Hepatocyte (in vitro differentiated cells): ENCODE results near the gene ALDH1A1. TPM values are rescaled to one million over a fixed set of nuclear protein-coding genes. Genes with fewer than 3 reads are reported as not detected.

Source experiments
- DNase-seq: peaks from one replicate; pipeline ENCODE4 v3.0.0-alpha.2; 2016; ENCODE audit warnings: low spot score
- H2AFZ ChIP-seq: fragments of 200-600 bp; sonication (generic); 2 replicates; pipeline ENCODE4 v1.6.0; 2016; ENCODE audit warnings: antibody characterized with exemption, mild to moderate bottlenecking
- H3K27ac ChIP-seq: fragments of 200-600 bp; sonication (generic); 2 replicates; pipeline ENCODE4 v1.5.1; 2016; ENCODE audit warnings: mild to moderate bottlenecking
- H3K27me3 ChIP-seq: fragments of 200-600 bp; sonication (generic); 2 replicates; pipeline ENCODE4 v1.6.1; 2016
- H3K36me3 ChIP-seq: fragments of 200-600 bp; sonication (generic); replicated peaks from 2 replicates; pipeline ENCODE4 v1.5.1; 2016; ENCODE audit warnings: low read depth; ENCODE audit not compliant: insufficient read depth
- H3K4me1 ChIP-seq: fragments of 200-600 bp; sonication (generic); 2 replicates; pipeline ENCODE4 v1.5.1; 2016; ENCODE audit warnings: mild to moderate bottlenecking, moderate library complexity; ENCODE audit not compliant: insufficient read depth
- H3K4me2 ChIP-seq: fragments of 200-600 bp; sonication (generic); 2 replicates; pipeline ENCODE4 v1.6.0; 2016
- H3K4me3 ChIP-seq: fragments of 200-600 bp; sonication (generic); 2 replicates; pipeline ENCODE4 v1.5.1; 2016; ENCODE audit warnings: mild to moderate bottlenecking
- H3K79me2 ChIP-seq: fragments of 200-600 bp; sonication (generic); 2 replicates; pipeline ENCODE4 v1.6.0; 2017; ENCODE audit warnings: mild to moderate bottlenecking
- H3K9me2 ChIP-seq: fragments of 200-600 bp; sonication (generic); replicated peaks from 2 replicates; pipeline ENCODE4 v1.6.0; 2017; ENCODE audit warnings: mild to moderate bottlenecking; ENCODE audit not compliant: insufficient read depth
- H3K9me3 ChIP-seq: fragments of 200-600 bp; sonication (generic); 2 replicates; pipeline ENCODE4 v1.5.1; 2016; ENCODE audit warnings: low read depth, mild to moderate bottlenecking
- H4K20me1 ChIP-seq: fragments of 200-600 bp; sonication (generic); 2 replicates; pipeline ENCODE4 v1.6.0; 2016; ENCODE audit warnings: mild to moderate bottlenecking; ENCODE audit not compliant: insufficient read depth, poor library complexity, severe bottlenecking
- CTCF ChIP-seq: fragments of 200-600 bp; sonication (generic); IDR thresholded peaks from 2 replicates; pipeline ENCODE4 v1.5.1; 2016; ENCODE audit warnings: antibody characterized with exemption, mild to moderate bottlenecking; ENCODE audit not compliant: poor library complexity
- EZH2 ChIP-seq: fragments of 200-600 bp; sonication (generic); IDR thresholded peaks from 2 replicates; pipeline ENCODE4 v1.6.1; 2016; ENCODE audit warnings: antibody characterized with exemption, mild to moderate bottlenecking, borderline replicate concordance
- EZH2phosphoT487 ChIP-seq: fragments of 200-600 bp; sonication (generic); IDR thresholded peaks from one replicate; pipeline ENCODE4 v1.6.1; 2018; ENCODE audit warnings: antibody characterized with exemption, mild to moderate bottlenecking, low read depth, moderate library complexity; ENCODE audit not compliant: unreplicated experiment, severe bottlenecking
- WGBS: methylation state at CpG from one replicate; pipeline ENCODE4 v1.1.6; 2016; ENCODE audit warnings: low lambda C conversion rate; ENCODE audit errors: missing lambda C conversion rate; 5-methylcytosine and 5-hydroxymethylcytosine counted together
- polyA plus RNA-seq: library from polyadenylated mRNA; unstranded; fragments of >200 nt; fragmentation: Nextera tagmentation; extraction: Ambion mirVana; gene quantifications from 2 replicates; pipeline ENCODE4 v1.2.1, GENCODE V29; 2016
- total RNA-seq: library from RNA; depleted of rRNA; stranded (reverse); fragments of >200 nt; gene quantifications from 2 replicates; pipeline ENCODE4 v1.2.3, GENCODE V29; 2014

Gene ALDH1A1
- total and polyA plus RNA-seq, 2 experiments from 2014 or later, result 243 to 529 TPM

- H3K79me2 ChIP-seq, result no peaks in the 10 kb centered on the region
Observed at GRCh38 chr9:72921888-72922654, 30.8 kb downstream of the ALDH1A1 start.

GRCh38 chr9:72919246-72919945 is 33.5 kb downstream of the ALDH1A1 start:
- TF ChIP-seq EZH2phosphoT487 (no peak), EZH2 (no peak), CTCF (no peak)
- DNase-seq, result no peak
- Histone ChIP-seq H3K27me3 (no peaks in the 10 kb centered on the region), H3K9me3 (no peaks in the 10 kb centered on the region), H3K4me3 (no peak overlapping the region), H2AFZ (no peak overlapping the region), H3K27ac (no peak overlapping the region), H3K79me2 (no peaks in the 10 kb centered on the region), H4K20me1 (no peaks in the 10 kb centered on the region), H3K4me2 (no peak overlapping the region), H3K9me2 (no peaks in the 10 kb centered on the region), H3K4me1 (no peaks in the 10 kb centered on the region), H3K36me3 (no peaks in the 10 kb centered on the region)
- 95% methylated on average over 4 of the region's 4 CpGs for WGBS

More at GRCh38 chr9:72921888-72922654, 30.8 kb downstream of the ALDH1A1 start:
- Histone ChIP-seq H3K9me2 (no peaks in the 10 kb centered on the region), H3K4me3 (no peak overlapping the region), H3K9me3 (no peaks in the 10 kb centered on the region), H2AFZ (no peak overlapping the region), H3K27me3 (no peaks in the 10 kb centered on the region), H4K20me1 (no peaks in the 10 kb centered on the region), H3K4me2 (no peak overlapping the region), H3K36me3 (no peaks in the 10 kb centered on the region), H3K4me1 (peaks cover 6% of the 10 kb centered on the region), H3K27ac (no peak overlapping the region)
- no peak for DNase-seq
- no peak for TF ChIP-seq EZH2
- WGBS, result 97% methylated on average over 5 of the region's 5 CpGs

GRCh38 chr9:72917892-72918509 is 34.9 kb downstream of the ALDH1A1 start:
- no peak overlapping the region for H3K27ac ChIP-seq
- 69% methylated on average over 1 of the region's 1 CpG for WGBS
- no peak overlapping the region for H3K4me2 ChIP-seq
- no peaks in the 10 kb centered on the region for H3K36me3 ChIP-seq
- H3K27me3 ChIP-seq, result no peaks in the 10 kb centered on the region
- H3K4me3 ChIP-seq, result no peak overlapping the region
- no peak overlapping the region for H2AFZ ChIP-seq
- DNase-seq, result no peak
- no peaks in the 10 kb centered on the region for H4K20me1 ChIP-seq
- H3K9me3 ChIP-seq, result no peaks in the 10 kb centered on the region
- H3K9me2 ChIP-seq, result no peaks in the 10 kb centered on the region
- H3K4me1 ChIP-seq, result no peaks in the 10 kb centered on the region
- TF ChIP-seq EZH2phosphoT487 (no peak), EZH2 (no peak), CTCF (no peak)
- no peaks in the 10 kb centered on the region for H3K79me2 ChIP-seq

GRCh38 chr9:72915659-72916058 is 37.2 kb downstream of the ALDH1A1 start:
- Histone ChIP-seq H3K4me2 (no peak overlapping the region), H3K36me3 (no peaks in the 10 kb centered on the region), H3K4me3 (no peak overlapping the region), H3K9me3 (no peaks in the 10 kb centered on the region), H2AFZ (no peak overlapping the region), H3K27me3 (no peaks in the 10 kb centered on the region), H4K20me1 (no peaks in the 10 kb centered on the region), H3K4me1 (no peaks in the 10 kb centered on the region), H3K27ac (no peak overlapping the region), H3K9me2 (no peaks in the 10 kb centered on the region), H3K79me2 (no peaks in the 10 kb centered on the region)
- WGBS, result 84% methylated on average over 5 of the region's 5 CpGs
- DNase-seq, result no peak
- TF ChIP-seq CTCF (no peak), EZH2 (no peak), EZH2phosphoT487 (no peak)
